Activated CD8-positive, alpha-beta memory T cell treated with anti-CD3 and anti-CD28 coated beads, Interleukin-2, amount 50 U/mL, for 48 hours (primary cell): ENCODE results near the gene SMARCA2.

Experiments used
- DNase-seq: peaks from one replicate; pipeline ENCODE4 v3.0.0-alpha.2; 2020

The SMARCA2 gene

DNA sequence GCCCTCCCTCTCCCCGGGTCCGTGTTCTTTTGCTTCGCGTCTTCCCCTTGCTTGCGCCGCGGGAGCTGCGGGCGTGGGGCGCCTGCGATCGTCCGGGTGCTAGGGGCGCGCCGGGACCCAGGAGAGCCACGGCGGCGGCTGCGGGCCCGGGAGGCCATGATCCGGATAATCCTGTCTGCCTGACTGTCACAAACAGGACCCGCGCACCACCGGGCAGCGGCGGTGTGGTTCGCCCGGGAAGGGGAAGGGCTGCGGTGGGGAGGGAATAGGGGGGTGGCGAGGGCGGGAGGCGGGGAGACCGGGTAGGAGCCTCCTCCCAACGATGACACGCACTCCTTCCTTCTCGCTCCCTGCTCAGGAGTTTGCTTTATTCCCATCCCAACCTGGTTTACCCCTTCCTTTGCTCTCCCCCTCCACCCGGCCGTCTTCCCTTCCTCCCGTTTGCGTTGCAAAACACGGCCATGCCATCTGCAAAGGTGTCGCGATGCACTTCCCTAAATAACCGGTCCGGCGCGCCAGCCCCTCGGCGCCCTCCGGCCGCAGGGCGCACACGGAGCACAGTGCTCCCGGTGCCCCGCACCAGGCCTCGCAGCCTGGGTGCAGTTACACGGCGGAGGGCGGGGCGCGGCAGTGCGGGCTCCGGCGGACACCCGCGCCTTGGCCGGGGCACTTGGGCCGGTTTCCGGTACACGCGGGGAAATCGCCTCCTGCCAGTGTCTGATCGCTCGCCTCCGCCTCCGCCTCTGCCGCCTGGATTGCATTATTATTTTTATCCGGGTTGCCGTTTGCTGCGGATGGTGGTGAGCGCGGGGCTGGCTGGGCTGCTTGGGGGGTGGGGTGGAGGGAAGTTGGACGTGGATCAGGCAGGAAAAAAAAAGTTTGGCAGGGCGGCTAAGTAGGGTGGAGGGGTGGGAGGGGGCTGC is 1.5 kb downstream of the SMARCA2 start:
- DNase-seq, result peak; percentile 80

DNA sequence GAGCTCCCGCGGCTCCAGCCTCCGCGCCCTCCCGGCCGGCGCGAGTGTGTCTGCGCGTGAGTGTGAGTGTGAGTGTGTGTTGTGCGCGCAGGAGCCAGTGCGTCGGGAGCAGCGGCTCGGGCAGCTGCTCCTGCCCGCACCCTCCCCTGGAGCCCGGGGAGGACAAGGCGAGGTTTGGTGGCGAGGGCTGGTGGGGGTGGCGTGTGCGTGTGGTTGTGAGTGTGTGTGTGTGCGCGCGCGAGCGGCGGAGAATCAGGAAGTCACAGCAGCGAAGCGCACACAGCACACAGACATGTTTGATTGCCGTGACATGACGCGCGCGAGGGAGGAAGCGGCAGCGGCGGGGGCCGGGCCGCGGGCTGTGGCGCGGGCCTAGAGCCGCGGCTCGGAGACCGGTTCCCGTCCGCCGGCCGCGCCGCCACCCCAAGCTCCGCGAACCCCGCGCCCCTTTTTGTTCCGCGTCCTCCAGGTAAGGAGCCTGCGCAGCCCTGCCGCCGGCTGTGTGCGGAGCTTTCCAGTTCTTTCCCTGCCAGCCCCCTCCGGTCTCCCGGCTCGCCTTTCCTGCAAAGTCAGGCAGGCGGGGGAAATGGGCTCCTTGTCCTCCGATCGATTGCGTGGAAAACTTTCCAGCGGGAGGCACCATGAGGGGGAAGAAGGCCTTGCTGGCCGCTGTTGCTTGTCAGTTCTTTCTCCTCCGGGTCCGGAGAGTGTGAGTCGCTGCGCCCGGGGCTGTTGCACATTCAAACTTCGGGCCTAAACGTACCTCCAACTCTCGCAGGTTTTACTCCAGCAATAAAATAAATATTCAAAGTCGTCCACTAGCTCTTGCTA is 2.4 kb downstream of the SMARCA2 start:
- DNase-seq, result peak; percentile 81

DNA sequence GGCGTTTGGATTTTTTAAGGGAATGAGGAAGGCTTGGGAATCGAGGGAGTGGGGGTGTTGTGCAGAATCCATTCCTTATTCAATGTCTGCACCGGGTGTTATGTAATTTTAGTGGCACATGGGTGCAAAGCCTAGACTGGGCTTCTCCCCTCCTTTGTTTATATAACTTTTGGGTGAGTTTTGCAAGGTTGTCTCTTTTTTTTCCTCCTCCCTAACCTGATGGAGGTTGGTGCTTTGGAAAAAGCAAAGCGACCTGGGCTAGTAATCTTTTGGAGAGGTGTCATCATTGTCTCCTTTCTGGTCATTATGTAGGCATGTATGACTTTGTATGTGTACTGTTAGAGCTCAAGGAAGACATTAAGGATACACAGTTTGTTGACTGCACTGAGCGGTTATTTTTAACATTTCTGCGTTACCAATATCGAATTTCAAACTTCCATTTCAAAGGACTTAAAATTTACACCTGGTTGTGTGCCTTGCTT is 3.1 kb downstream of the SMARCA2 start:
- no peak for DNase-seq

DNA sequence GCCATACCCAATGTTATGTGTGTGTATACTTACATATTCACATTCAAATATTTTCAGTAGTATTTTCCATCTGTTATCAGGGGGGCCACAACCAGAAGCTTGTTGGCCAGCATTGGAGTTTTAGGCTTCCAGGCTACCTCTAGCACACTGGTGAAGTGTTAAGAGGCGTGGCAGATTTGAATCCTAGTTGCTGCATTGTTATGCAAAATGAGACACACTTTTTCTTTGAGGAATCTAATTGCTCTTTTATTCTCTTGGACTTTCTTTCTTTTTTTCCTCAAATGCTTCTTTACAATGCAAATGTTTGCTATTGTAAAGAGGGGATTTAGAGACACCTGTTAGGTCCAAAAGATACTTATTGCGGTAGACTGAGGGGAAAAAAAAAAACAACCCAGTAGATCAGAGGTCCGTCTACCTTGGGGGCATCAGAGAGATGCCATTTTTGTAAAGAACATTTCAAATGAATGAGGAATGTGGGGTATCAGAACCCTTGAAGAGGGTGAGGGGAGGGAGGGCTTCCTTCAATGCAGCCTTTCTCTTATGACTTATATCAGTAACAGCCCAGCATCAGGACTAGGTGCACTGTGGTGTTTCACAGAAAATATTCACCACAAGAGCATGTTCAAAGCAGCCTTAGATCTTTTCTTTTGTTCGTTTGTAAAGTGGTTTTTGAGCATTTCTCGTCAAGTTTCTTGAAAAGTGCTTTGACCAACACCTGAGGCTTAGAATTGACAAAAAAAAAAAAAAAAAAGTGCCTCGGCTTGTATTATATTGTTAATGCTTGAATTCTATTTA is 3.8 kb downstream of the SMARCA2 start:
- no peak for DNase-seq

DNA sequence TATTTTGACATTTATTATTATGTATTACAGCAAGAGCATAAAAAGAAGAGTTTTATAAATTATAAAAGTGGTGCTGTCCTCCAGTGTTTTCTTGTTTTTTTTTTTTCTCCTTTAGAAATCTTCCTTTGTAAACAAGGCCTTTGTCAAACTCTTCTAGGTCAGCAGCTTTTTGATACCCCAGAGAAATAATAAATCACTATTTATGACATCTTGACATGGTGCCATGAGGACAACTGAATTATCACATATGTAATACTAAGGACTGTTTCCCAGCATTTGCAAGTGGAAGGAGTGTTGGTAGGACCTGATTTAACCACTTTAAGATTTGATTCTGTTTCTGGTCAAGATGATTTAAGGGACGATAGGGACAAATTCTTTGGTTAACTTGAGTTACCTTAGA is 4.6 kb downstream of the SMARCA2 start:
- DNase-seq, result no peak

DNA sequence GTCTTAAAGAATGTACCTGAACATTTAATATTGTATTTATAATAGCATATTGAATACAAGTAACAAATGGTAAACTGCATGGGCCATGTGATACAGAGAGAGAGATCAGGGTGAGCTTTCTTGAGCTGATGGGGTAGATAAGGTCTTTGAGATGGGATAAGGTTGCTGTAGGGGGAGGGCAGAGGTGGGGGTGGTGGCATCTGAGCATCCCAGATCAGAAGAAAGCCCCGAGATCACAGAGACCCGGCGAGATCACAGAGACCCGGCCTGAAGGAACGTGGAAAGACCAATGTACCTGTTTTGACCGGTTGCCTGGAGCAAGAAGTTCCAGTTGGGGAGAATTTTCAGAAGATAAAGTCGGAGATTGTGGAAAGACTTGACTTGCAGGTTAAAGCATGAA is 6.6 kb downstream of the SMARCA2 start:
- DNase-seq, result no peak

DNA sequence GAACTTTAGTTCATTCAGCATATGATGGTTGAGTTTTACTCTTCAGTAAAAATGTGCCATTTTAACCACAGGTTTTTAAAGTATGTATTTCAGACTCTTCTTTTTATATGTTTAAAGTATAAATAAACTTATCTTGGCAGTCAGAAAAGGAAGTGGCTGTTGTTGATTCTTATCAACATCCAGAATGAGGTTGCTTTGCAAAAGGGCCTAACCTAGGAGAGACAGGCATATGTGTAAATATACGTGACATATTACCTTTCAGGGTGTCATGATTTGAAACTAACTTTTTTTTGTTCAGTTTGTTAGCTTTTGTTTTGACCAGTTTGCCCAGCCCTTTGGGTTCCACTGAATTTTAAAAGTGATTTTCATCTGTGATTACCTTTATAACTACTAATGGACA is 7.4 kb downstream of the SMARCA2 start:
- DNase-seq, result no peak

DNA sequence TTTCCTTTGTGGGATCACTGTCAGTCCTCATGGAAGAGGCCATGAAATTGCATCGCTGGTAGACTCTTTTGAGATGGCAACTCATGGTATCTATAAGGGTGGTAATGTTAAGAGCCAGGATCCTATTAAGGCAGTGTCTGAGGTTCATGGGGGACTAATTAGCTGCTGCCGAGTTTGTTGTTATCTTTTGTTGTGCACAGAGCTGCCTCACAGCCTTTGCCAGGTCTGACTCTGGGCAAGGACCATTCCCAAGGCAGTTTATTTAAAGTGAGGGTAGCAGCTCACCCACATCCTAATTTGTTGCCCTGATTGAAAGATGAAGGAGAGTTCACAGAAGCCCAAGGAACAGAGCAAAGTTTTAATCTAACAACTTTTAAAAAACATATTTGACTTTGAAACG is 7.9 kb downstream of the SMARCA2 start:
- DNase-seq, result no peak

DNA sequence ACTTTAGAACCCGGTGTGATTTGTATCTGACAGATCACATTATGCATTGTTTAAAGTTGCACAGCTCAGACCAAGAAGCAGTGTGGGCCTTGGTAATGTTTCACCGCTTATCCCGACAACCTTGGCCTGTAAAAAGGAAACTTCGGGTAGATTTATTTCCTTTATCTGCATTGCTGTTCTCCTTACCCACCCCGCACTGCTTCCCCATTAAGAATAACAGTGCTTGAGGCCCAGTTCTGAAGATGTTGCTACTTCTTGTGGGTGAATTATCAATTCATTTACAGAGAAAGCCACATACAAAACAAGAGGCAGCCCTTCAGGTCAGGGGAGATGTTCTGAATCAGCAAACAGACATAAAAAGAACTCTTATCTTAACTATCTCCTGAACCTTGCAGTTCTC is 8.4 kb downstream of the SMARCA2 start:
- no peak for DNase-seq

DNA sequence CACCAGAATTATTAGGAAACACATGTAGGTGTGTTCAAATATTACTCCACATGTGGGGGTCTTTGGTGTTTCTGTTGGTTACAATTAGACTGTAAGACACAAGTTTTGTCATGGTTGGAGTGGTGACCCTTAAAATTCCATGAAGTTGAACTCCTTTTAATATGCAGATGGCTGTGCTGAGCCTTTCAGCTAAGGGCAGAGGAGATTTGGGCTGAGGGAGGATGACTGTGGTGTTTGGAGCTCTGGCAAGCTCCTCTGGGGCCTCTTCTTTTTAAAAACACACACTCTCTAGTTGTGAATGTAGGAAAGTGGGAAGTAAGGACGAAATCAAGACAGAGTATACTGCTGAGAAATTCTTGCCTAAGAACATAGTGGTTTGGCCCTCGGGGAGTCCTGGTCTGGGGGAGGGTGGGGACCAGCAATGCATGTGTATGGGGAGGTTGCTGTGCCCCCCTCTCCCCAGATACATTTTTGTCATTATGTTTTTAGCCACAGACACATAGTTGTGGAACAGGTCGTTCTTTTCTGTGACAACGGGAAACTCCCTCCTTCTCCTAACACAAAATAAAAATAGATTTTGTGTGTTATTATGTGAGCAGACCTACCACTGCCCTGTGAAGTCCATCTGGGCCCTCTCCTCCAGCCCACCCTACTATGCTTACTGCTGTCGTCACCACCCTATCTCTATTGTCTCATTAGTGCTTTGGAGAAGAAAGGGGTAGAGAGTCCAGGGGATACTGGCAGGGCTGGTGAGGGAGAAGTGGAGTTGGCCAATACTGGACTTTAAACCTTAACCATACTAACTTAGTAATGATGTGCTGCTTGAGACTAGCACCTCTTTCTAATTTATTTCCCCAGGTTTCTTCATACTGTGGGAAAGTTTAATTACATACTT is 10.0 kb downstream of the SMARCA2 start:
- no peak for DNase-seq

DNA sequence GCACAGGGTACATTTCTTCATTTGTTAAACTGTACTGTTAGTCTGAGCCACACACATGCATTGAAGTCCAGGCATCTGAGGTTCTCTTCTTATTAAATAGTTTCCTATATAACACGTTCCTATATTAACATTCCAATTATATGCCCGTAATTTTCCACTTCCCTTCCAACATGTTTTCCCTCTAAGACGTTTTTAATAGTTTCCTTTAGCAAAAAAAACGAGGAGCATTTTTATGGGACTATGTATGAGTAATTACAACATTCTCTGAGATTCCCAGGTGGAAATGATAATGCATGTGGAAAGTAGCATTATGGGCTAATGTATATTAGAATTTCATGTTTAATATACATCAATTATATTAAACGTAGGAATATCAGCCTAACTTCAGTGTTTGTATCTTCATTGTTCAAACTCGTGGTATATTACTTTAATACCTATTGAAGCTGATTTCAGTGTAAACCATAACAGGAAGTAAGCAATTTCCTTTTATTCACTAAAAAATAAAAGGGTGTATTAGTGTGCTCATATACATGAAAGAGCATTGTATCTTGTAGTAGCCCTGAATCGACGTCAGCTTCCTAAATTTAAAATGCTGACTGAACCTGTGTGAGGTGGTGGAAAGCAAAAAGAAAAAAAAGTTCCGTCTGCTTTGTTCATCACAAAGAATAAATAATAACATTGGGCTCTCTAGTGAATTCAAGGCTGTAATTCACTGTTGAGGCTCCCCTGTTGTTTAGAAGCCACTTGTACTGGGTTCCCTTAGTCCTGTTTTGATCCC is 11.3 kb downstream of the SMARCA2 start:
- no peak for DNase-seq

DNA sequence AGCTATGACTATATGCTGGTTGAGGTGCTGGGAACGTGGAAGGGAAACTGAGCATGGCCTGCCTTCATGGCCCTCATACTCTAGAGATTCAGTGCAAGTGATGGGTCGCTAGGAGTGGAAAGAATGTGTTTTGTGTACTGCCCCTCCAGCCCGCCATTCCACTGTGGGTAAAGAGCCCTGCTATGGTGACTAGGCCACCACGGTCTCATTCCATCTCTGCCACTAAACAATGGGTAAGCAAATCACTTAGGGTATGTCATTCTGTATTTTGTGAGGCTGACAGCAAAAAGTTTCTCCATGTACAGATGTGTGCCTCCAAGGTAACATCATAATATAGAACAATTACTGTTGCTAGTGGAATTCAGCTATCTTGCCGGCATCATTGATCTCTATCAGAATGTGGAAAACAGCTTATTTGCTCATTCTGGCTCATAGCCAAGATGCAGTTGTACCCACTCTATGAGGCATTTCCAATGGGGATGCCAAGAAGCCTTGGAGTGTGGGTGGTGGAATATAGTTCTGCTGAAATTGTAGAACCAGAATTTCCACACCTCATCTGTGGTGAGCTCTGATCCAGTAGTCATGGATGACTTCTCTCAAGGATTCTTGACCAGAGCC is 12.5 kb downstream of the SMARCA2 start:
- no peak for DNase-seq

DNA sequence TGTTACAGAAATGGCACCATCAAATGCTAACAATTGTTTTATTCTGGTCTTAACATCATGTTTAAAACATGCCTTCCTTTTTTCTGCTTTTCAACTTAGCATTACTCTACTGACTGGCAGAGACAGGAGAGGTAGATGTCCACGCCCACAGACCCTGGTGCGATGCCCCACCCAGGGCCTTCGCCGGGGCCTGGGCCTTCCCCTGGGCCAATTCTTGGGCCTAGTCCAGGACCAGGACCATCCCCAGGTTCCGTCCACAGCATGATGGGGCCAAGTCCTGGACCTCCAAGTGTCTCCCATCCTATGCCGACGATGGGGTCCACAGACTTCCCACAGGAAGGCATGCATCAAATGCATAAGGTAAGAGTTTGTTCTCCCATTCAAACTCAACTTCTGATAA is 13.7 kb downstream of the SMARCA2 start:
- DNase-seq, result no peak

DNA sequence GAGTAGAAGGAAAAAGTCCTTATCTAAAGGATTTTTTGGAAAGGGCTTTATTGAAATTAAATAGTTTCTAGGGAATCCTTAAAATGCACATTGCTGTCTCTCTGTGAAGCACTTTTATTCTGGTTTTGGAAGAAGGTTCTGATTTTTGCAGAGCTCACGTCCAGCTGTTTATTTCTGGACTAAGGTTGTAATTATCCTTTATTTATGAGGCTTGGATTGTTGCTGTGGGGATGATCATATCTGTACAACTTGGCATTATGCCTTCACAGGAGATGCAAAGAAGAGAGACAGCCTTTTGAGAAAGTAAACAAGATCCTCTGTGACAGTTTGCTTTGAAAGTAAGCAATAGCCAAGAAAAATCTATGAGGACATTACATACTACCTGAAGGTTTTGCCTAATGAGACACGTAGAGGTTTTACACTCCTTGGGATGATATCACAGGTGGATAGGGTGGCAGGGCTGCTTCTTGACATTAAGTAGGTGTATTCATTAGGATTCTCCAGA is 14.6 kb downstream of the SMARCA2 start:
- no peak for DNase-seq

DNA sequence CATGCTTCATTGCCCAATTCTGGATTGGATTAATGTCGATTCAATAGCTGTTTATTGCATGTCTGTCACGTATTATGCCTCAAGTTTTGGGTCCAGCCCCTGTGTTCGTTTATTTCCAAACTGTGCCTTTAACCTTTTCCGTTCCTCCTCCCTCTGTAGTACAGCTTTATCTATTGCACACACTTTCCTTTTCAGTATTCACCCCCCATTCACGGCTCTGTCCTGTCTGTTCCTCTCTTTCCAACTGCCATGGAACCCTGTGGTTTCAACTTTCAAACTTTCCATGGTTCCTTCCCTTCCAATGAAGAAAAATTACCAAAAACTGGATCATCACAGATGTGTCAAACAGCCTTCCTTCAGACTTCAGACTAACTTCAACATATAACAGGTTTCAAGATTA is 17.1 kb downstream of the SMARCA2 start:
- no peak for DNase-seq

DNA sequence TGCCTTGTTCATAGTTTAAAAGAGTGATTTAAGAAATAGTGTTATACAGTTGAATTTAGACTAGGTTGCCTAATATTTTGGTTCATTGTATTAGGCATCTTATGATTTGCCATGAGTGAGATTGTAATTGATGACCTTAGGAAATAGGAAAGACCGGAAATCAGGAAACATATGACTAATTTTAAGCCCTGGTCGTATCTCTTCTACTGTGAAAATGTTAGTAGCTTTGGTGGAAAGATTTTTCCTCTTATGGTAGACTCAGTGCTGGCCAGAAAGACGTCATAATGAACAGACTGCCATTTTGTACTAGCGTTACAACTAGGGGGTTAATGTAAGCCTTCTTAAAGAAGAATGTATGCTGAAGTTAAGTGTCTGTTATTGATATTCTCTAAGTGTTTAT is 21.7 kb downstream of the SMARCA2 start:
- no peak for DNase-seq

DNA sequence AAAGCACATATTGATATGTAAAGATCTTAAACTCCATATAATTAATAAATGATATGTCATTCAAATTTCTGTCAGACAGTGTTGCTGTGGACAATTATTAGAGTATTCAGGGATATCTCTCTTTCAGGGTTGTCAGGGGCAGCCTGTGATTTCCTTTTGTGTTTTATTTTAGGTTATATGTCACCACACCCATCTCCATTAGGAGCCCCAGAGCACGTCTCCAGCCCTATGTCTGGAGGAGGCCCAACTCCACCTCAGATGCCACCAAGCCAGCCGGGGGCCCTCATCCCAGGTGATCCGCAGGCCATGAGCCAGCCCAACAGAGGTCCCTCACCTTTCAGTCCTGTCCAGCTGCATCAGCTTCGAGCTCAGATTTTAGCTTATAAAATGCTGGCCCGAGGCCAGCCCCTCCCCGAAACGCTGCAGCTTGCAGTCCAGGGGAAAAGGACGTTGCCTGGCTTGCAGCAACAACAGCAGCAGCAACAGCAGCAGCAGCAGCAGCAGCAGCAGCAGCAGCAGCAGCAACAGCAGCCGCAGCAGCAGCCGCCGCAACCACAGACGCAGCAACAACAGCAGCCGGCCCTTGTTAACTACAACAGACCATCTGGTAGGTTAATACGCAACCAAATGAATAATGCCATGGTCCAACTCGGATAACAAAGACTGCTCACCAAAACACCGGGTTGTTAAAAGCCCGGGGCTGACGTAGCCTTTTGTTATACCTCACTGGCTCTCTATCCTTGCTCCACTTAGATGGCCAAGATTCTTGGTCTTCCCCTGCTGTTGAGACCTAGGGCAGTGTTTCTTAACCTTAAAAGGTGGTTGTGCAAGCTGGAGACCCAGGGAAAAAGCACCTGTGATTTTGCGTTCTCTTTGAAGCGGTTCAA is 24.4 kb downstream of the SMARCA2 start:
- no peak for DNase-seq

DNA sequence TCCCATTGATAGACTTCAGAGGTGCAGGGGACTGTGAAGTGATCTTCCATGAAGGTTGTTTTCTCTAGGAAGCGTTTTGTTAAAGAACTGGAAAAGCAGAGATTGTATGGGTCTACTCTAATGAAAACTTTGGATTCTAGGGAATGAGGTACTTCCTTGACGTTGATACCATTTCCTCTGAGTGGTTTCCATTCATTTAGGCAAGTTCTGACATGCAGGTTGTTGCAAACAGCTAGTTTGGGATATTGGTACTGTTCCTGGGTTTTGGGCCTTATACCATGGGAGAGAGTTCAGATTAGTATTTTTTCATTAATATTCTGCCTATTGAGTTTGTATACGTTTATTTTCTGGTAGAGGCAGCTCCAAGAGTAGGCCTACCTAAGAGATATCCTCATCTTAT is 25.7 kb downstream of the SMARCA2 start:
- no peak for DNase-seq

DNA sequence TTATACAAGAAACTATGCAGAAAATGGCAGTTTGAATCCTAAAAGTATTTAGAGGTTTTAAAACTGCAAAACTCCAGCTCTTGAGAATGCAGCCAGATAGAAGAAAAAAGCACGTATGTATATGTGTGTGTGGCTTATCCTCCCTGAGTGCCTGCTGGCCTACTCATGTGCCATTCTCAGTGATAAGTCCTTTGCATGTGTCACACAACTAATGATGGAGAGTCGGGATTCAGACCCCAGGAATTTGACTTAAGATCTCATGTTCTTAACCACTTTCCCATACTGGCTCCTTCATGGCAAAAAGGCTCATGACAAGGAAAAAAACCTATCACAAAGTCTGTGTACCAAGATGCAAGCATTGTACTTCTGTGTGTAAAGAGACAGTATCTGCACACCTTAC is 26.6 kb downstream of the SMARCA2 start:
- no peak for DNase-seq
